GM19193 (cell line): ENCODE results near the gene DOC2B.

ENCODE experiments used
- POLR2A ChIP-seq: IDR thresholded peaks from 4 replicates; pipeline ENCODE4 v1.6.1; 2011; ENCODE audit not compliant: insufficient read depth, insufficient read length; ENCODE audit errors: extremely low read depth

The DOC2B gene

GRCh38 chr17:194828-195602 is 13.6 kb upstream of the DOC2B start:
- TF ChIP-seq POLR2A, result no peak

DNA sequence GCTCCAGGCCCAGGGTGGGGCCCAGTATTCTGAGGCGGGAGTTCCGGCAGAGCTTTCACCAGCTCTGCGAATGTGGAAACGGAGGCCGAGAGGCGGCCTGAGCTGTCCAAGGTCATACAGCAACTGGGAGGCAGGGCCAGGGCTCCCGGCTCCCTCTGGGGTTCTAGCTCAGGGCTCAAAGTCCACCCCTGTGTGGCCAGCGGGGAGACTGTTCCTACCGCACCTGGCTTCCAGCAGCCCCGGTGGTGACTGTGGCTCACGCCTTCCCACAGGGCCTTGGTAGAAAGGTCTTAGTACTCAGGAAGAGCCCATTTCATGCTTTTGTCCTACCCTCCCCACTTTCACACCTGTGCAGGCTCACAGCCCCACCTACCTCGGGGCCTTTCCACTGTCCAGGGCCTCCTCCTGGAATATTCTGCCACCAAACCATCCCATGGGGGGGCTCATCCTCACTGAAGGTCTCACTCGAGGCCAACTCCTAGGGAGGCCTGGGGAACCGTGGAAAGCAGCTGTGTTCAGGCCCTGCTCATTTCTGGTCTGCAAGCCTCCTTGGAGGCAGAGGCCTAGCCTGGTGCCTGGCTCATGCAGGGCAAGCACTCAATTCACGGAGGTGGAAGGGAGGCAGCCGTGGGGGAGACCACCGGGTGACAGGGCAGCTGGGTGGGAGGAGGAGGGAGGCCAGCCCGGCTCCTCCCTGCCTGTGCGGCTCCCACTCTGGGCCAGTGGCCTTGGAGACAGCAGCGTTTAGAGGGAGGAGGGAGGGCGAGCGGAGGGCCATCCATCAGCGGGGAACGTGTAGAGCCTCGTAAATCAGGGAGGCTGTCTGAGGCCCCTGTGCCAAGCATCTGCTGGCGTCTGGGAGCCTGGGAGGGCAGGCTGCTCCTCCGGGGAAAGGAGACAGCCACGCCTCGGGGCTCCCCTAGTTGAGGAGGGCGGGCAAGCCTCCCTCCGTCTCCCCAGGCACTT is 12.7 kb upstream of the DOC2B start:
- TF ChIP-seq POLR2A, result no peak

GRCh38 chr17:193426-193810 is 12.0 kb upstream of the DOC2B start:
- TF ChIP-seq POLR2A, result no peak

DNA sequence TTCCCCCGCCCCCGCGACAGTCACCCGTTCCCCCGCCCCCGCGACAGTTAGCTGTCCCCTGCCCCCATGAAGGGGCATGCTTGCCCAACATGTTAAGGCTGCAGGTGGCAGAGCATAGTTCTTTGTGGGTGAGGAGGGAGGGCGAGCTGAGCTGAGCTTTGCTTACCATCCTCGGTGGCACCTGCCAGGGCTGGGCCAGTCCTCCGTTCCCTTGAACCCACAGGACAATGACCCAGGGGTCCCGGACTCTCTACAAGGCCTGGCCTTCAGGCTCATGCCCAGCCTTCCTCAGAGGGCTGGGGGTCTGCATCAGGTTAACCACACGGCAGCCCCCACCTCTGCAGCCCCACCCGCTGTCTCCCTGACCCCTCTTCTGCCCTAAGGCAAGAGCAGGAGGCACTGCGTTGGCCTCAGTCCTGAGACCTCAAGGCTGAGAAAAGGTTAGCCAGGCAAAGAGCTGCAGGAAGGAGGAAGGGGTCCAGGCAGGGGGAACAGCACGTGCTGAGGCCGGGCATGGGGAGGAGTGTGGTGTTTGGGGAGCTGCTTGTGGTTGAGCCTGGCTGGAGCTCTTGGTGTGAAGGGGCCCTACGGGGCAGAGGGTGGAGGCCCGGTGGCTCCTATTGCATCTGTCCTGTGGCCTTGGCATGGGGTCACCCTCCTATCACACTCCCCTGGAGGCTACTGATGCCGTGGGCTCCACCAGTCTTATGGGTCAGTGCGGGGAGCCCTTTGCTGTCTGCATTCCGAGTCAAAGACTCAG is 11.4 kb upstream of the DOC2B start:
- TF ChIP-seq POLR2A, result no peak

DNA sequence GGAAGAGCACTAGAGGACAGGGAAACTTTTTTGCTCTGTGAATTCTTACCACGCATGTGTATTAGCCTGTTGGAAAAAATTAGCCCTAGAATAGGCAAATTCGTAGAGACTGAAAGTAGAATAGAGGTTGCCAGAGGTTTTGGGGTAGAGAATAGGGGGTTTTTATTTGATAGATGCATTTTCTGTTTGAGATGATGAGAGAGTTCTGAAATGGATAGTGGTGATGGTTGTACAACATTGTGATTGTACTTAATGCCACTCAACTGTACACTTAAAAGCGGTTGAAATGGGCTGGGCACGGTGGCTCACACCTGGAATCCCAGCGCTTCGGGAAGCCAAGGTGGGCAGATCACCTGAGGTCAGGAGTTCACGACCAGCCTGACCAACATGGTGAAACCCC is 8.0 kb upstream of the DOC2B start:
- TF ChIP-seq POLR2A, result no peak

DNA sequence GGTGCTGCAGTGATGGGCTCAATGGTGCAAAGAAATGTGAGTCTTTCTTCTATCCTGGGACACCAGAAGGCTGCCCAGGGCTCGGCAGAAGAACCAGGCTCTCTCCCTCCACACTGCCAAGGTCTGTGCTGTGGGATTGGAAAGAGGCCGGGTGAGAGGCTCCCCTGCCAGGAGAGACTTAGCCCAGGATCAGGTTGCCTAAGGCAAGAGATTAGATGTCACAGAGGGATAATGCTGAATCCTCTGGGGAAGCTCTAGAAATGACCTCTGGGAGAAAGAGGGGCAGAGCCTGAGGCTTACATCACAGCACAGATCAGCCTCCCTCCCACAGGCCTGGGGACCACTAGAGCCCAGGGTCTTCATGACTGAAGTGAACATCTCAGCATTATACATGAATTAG is 5.7 kb upstream of the DOC2B start:
- TF ChIP-seq POLR2A, result no peak

GRCh38 chr17:185445-186138 is 4.1 kb upstream of the DOC2B start:
- no peak for TF ChIP-seq POLR2A

DNA sequence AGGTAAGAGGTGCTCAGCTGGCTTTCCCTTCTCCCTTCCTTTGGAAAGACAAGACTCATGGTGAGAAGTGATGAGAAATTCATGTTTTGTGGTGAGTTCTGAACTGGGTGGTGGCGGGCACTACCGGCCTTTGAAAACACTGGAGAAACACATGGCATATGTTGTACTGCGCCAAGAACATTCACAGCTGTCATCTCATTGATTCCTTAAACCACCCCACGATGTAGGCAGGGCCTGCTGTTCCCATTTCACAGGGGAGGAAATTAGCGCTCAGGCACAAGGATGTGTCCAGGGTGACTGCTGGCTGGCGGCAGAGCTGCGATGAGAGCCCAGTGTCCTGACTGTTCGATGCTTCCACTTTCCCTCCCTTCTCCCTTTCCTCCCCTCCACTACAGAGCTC is 1.6 kb upstream of the DOC2B start:
- TF ChIP-seq POLR2A, result no peak

DNA sequence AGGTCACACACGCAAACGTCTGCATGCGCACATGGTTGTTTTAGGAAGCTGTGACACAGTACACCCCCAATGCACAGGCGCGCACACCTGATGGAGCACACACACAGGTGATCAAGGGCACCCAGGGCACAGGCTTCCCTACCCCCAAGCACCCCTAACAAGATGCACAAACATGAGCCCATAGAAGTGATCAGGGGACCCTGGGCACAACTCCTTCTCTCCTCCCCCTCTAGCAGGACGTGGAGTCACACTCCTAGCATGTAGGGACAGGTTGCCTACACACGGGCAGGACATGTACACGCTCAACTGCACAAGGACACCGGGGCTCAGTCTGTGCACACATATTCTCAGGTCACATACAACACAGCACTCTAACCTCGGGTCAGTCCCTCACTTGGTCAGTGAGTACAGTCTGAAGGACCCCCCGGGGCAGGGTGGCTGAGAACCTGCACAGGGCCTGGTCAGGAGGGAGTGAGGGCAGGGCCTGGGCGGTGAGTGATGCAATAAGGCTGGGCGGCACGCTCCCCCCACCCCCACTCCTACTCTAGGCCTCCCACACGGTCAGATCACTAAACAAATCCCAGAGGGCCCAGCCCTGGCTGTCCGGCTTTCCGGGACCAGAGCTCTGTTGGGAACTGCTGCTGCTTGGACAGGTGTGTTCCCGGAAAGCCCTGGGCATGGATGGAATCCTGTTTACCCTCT is 751 bp upstream of the DOC2B start:
- TF ChIP-seq POLR2A, result no peak

DNA sequence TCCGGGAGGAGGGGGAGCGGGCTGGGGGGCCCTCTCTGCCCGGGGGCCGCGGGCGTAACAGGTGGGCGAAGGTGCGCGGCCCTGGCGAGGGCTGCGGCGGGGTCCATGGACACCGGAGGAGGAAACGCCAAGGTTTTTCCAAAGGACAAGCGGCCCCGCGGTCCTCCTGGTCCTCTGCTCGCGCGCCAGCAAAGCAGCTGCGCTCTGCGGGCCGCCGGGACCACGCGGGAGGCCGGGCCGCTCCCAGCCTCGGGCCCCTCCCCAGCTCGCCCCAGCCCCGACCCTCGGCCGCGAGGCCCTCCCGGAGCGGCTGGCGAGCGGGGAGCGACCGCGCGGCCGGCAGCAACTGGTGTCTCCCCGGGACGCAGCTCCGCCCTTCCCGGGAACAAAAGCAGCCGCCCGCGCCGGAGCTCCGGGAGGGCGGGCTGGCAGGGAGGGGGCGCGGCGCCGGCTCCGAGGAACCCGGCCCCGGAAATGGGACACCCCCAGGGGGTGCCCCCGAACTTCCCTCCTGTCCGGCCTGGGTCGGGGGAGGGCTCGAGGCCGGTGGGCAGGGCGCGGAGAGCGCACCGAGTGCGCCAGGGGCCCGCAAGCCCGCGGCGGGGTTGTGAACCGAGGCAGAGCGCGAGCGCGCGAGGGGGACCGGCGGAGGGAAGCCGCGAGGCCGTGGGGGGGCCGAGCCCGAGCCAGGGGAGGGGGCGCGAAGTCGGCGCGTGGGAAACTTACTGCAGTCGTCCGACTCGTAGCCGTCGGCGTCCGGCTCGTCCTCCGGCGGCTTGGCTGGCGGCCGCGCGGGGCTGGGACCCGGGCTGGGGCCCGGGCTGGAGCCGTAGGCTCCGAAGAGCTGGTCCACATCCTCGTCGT is 837 bp downstream of the DOC2B start:
- no peak for TF ChIP-seq POLR2A

- TF ChIP-seq POLR2A, result no peak
Measured at GRCh38 chr17:179781-180380, 1.6 kb downstream of the DOC2B start.

DNA sequence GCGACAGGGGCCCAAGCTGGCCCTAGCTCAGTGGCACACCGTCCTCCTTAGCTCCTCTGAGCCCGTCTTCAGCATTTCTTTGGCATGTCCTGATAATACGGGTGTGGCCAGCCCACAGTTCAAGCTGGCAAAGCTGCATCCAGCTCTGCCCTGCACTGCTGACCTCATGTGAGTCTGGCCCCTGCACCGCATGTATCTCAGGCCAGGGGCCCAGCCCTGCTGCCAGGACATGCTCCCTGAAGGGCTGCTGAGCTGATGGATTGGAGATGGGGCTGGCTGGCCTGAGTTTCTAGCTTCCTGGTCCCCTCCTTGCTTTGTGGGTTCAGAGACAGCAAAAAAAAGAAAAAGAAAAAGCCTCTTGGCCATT is 2.4 kb downstream of the DOC2B start:
- TF ChIP-seq POLR2A, result no peak
